Left renal pelvis (tissue), 4 donors: ENCODE measurements around the gene RO60. TPM values are rescaled to one million over a fixed set of nuclear protein-coding genes. Genes with fewer than 3 reads are reported as not detected.

Source experiments
- DNase-seq, 4 donors: peaks; one replicate each; pipeline ENCODE4 v3.0.0-alpha.2; 2013; ENCODE audit warnings: low read depth in 4 of 4, low spot score in 3 of 4
- polyA plus RNA-seq, 4 donors: library from polyadenylated mRNA; unstranded; fragments of 120-200 nt; gene quantifications; one replicate each; pipeline ENCODE4 v1.2.1, GENCODE V29; 2013; ENCODE audit not compliant: insufficient read length in 4 of 4

The RO60 gene
- polyA plus RNA-seq, 4 donors, result 34.2 to 46.2 (median 44.7) TPM

DNA sequence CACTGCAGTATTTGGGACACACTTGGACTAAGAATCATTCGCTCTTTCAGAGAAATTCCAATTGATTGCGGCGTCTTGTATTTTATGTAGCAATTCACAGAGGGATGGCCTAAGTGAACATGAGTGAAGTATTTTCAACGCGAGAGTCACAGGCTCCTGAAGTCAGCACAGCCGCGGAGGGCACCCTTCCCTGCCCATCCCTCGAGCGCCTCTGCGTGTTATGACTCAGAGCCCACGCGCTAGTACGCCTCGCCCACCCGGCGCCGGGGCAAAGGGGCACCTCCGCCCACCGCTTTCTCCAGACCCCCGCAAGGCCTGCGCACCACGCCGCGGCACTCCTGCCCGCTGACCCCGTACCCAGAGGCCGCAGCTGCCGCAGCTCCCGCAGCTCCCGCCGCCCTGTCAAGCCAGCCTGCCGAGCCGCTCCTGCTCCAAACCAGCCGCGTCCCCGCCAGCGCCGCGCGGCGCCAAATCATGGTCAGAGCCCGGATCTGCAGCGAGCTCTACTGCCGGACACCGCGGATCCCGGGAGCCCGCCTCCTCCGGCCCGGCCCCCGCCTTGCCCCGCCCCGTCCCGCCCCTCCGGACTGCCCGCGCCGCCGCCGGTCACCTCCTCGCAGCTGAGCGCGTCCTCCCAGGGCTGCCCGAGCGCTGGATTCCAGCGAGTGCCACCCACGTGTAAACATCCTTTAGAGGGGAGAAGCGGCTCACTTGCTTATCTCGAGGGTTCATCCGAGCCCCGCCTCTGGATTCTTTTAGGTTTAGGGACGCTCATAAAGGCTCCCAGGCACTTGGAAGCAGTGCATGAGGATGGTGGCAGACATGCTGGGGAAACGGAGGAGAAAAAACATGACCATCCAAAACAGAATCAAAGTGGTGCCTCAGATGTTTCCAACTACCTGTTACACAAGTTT is 45.8 kb downstream of the RO60 start, which contains the start of gene GLRX2:
TSS of gene GLRX2 (minus strand) at position 508 of the 914 bp plus-strand sequence. CDS start at position 476, 32 bp downstream.
- peak; percentile 60 to 70 (median 62) for DNase-seq

GRCh38 chr1:193105821-193106177 is 46.4 kb downstream of the RO60 start:
- DNase-seq, result no peak

DNA sequence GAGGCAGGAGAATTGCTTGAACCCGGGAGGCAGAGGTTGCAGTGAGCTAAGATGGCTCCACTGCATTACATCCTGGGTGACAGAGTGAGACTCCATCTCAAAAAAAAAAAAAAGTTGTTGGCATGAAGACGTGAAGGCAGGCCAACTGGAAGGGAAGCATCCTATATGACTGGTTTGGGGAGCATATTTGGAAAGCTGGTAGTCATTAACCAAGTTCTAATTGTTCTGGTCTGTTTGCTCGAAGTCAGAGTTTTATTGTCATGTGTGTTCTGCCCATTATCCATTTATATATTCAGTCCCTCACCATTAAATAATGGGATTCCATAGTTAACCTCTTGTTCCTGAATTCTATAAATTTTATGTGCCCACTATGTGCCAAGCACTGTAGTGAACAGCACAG is 49.1 kb downstream of the RO60 start:
- no peak for DNase-seq

Other genes with a start within 250 kb of the RO60 start
- 10 to 100 TPM; 36.6 to 57.1 (median 44.2) TPM for gene UCHL5, start 252 bp upstream of the RO60 start, polyA plus RNA-seq
- 10 to 100 TPM in 3 of 4 donors, 1 to 10 TPM in 1; 9.7 to 16.6 (median 13.3) TPM for gene GLRX2, start 45.8 kb downstream of the RO60 start, polyA plus RNA-seq
- gene CDC73, start 62.4 kb downstream of the RO60 start, polyA plus RNA-seq, result 10 to 100 TPM; 42.0 to 55.2 (median 46.1) TPM
- 10 to 100 TPM; 11.8 to 24.8 (median 14.9) TPM for gene B3GALT2, start 127.0 kb downstream of the RO60 start, polyA plus RNA-seq